ENCODE data around the gene CD68.

DNA sequence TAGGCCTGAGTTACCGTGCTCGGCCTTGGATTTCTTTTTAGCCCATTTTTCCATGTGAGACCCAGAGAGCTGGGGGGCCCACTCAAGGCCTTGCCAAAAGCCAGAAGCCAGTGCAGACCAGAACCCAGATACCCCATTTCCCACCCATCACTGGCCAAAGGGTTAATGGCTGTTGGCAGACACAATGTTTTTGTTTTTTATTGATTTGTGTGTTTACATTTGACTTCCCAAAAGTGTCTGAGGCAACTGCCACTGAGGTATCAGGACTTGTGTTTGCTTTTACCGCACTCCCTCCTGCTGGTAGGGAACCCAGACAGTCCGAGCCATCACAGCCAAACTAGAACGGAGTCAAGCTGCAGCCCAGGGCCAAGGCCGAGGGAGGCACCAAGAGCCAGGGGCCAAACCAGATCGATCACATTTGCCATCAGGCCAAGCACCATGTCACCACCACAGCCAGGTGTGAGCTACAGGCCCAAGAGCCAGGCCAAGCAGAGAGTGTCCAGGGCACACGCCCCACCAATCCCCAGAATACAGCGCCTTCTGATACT lies 38.3 kb upstream of the CD68 start:
- TF ChIP-seq CTCF (IDR thresholded peaks at IDR 0.05) (no peak), POLR2A (IDR thresholded peaks at IDR 0.05) (no peak)
